Heart left ventricle (tissue), 13 donors: ENCODE results near the gene SH3RF2.

Experiments
- CTCF ChIP-seq, 12 donors: fragments of 200-600 bp; sonication (generic) in 4 of 12; IDR thresholded peaks; one replicate each; pipeline versions ENCODE4 v1.5.0 to v1.8.0; 2018 to 2022; ENCODE audit warnings: antibody characterized with exemption in 12 of 12, mild to moderate bottlenecking in 5 of 12
- POLR2A ChIP-seq, 2 donors: fragments of 450-650 bp; IDR thresholded peaks; one replicate each; pipeline ENCODE4 v1.6.1; 2017; ENCODE audit warnings: antibody characterized with exemption in 2 of 2, mild to moderate bottlenecking in 2 of 2, moderate library complexity in 2 of 2
- donor health status: ischemic (EF 13 %, LVEDD 7.1; RV severe dilation, severe dysfunction).
- donor health status: DM: no; HTN: yes; CAD: no.
- donor health status: DM: no; HTN: no; CAD: no.
- donor health status: ischemic (EF 25% LVEDD 6.9; RV normal size, moderate dysfunction).
- donor health status: ischemic (EF 25% LVEDD 5.7; RV mildly dilated, moderate dysfunction).
- donor health status: ischemic (EF 35%, LVEDD 5.7; RV mildly dilated, moderate dysfunction).
- donor health status: nonischemic (EF 11% LVEDD 7.7; RV severe dilation, severe dysfunction).
- donor health status: DM: yes; HTN: yes; CAD: no.
- donor health status: PGD.
- donor health status: ischemic (EF 29% LVEDD 5.4; RV normal size, mild dysfunction).
- donor health status: nonischemic (EF 23%, LVEDD 6.1; RV moderate dilation, normal function).

DNA sequence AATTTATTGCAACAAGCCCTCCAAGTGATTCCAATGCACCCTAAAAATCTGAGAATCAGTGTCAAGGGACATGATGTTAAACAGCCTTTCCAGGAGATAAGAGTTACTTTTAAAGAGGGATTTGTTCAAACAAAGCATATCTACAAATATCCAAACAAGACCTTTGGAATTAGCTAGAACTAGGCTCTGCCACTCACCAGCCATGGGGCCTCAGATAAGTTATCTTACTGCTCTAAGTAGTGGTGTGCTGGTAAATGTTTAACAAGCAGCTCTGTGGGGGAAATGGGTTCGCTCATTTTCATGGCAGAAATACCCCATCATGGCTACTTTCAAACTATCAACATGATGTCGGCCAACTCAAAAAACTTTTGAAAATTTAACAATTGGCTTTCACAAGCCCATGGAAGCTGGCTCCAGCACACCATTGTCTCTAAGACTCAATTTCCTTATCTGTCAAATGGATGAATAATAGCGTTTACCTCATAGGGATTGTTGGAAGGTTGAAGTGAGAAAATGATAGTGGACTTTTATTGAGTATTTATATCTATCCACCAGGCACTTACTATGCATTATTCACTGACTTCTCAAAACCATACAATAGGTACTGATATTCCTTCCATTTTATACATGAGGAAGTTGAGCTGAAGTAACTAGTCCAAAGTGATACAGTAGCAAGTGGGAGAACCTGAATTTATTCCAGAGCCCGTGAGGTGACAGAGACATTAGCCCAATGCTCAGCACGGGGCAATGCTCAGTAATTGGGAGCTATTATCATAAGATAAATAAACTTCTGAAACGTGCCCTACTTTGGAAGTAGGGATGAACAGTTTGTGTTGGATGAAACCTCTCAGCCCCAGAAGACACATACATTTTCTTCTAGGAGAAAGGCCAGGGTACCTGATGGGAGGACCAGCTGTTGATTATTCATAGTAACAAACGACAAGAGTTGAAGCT is 43.2 kb downstream of the SH3RF2 start:
- no peak for TF ChIP-seq CTCF (IDR thresholded peaks at IDR 0.05)
- no peak for TF ChIP-seq POLR2A (IDR thresholded peaks at IDR 0.05)
